HG02610 (cell line): ENCODE data around the gene LOC101059915.

ENCODE experiments used
- ATAC-seq: cut with Tn5 transposase; IDR thresholded peaks from one replicate; pipeline ENCODE4 v1.9.1; 2021; ENCODE audit warnings: mild to moderate bottlenecking, moderate library complexity; ENCODE audit not compliant: unreplicated experiment

Gene LOC101059915

DNA sequence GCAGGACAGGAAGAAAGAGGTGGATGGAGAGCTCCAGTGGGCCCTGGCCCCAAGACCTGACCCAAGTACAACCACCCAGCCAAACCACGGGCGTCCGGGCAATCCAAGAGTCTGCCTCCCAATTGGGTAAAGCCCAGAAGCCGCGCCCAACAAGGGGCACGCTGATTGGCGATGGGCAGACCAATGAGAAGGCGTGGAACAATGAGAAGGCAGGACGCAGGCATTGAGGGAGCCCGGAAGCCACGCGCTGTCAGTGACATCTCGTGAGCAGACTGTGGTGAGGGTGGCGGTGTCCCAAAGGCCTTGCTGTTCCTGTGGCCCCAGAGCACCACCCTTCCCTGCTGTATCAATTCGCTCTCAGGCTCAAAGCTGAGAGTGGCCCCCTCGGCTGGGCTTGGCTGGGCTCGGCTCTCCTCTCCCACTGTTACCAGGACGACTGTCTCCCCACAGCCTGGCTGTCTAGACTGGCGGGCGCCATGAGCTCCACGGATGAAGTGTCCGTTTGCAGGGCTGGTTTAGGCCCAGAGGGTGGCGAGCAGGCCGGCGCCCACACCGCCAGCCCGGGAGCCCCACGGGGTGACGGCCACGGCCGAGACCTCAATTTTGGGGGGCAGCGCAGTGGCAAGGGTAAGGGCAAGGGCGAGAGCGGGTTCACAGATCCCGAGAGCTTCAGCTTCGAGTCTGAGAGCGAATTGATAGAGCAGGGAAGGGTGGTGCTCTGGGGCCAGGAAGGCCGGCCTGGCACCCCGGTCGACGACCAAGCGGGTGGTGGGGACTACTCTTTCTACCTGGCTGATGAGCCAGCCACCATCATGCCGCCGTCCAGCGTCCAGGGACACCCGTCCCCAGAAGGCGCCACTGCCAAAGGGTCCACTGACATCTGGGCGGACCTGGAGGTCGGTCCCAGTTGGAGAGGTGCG, at the start of gene LOC101059915:
Gene LOC101059915 (plus strand): TSS at position 219 of the 920 bp plus-strand sequence.
- no peak for ATAC-seq

DNA sequence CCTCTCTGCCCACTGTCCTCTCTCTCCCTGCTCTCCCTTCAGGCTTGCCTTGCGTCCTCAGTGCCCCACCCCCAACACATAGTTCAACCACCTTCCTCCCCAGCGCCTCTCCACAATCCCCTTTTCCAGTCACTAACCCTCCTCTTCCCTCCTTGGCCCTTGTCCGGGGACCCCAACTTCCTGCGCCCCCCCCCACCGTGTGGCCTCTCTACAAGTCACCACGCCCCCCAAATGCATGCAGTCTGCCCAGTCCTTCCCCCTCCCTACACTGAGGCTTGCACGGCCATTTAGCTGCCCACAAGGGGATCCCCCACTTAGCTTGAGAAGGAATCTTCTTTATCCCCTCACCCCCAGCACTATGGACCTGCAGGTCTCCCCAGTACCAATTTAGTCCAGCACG, 49.6 kb upstream of the LOC101059915 start:
- no peak for ATAC-seq

DNA sequence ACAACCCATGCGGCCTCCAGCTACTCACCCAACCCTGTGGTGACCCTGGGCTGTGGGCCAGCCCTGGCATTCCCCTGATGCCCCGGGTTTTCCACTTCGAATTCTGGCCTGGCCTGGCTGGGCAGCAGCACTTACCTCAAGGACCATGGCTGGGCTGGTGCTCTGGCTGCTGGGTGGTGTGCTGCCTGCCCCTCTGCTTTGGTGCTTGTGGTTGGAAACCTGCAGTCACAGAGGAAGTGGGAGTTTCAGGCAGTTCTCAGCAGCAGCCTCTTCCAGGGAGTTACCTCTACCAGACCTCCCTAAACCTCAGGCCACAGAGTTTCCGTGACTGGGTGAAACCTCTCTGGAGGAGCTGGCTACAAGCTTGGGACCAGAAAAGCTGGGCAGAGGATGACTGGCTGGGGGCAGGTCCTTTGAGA, 49.0 kb upstream of the LOC101059915 start, which contains the start of gene CXCR3:
Gene CXCR3 (minus strand): TSS at position 209 of the 419 bp plus-strand sequence. CDS start 62 bp downstream, at position 147.
- peak; percentile 65 for ATAC-seq

DNA sequence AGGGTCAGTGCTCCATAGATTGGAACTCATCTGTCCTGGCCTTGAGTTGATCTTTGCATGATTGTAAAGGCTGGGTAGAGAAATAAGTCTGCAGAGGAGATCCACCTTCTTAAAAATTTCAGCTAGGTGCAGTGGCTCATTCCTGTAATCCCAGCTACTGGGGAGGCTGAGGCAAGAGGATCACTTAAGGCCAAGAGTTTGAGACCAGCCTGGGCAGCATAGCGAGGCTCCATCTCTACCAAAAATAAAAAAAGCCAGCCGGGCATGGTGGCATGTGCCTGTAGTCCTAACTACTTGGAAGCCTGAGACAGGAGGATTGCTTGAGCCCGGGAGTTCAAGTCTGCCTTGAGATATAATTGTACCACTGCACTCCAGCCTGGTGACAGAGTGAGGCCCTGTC, 48.6 kb upstream of the LOC101059915 start:
- ATAC-seq, result no peak

DNA sequence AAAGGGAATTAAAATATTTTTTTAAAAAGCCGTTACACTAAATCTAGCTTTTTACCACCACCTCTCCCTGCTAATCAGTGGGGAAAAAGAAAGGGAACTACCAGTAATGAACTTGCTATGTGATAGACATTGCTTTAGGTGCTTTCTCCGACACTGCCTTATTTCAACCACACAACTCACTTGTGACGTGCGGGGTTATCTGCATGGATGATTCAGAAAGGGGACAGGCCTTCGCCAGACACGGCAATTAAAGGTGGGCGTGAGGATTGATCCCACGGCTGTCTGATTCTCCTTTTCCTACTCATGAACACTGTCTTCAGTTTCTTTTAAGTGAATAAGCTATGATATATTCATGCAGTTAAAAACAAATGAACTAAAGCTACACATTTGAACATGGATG, 48.2 kb upstream of the LOC101059915 start:
- peak; percentile 24 for ATAC-seq

DNA sequence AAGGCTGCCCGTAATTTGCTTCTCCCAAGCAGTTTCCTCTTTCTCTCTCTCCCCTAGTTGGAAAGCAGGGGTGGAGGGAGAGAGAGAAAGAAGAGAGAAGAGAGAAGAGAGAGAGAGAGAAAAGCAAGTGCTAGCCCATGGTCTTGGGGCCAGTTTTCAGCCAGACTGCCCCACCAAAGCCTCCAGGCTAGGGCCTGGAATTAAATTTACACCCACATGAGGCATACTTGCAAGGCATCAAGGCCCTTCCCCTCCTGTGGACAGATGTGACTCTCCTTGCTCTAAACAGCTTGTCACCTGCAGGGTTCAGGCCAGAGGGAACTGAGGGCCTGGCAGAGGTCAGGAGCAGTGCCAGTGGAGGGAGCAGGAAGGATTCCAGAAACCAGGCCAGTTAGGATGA, 47.4 kb upstream of the LOC101059915 start:
- no peak for ATAC-seq

DNA sequence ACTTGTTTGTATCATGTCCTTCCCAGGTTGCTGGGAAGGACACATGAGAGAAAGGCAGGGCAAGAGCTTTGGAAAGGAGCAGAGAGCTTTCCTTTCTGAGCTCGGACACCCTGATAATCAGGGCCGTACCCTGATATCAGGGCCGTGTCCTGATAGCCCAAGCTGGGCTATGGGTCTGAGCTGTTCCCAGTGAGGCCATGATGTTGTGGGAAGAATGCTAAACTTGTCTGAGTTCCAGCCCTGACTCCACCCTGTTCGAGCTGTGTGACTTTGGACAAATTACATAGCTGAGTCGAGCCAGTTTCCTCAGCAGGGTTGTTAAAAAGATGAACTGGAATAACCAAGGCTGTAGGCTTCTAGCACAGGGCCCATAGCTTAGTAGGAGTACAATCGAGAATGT, 45.7 kb upstream of the LOC101059915 start:
- ATAC-seq, result no peak

DNA sequence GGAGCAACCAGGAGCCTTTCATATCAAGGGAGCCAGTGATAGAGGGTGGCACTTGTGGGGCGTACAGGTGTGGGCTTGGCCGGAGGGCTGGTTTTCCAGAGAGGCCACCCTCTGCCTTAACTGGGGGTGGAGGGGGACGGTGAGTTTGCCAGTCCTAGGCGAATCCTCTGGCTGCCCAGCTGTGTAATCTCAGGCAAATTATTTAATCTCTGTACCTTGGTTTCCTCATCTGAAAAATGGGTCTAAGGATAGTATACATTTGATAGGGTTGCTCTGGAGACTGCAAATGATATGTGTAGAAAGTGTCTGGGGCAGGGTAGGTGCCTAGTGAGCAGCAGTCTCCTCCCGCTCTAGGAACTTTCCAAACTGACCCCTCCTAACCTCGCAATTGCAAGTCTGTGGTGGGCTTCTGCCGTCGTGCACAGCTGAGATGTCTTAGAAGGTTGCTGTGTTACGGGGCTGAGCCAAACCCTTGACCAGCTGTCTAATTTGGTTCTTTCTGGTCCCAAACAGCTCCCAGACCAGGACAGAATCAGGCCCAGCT, 45.2 kb upstream of the LOC101059915 start:
- no peak for ATAC-seq

DNA sequence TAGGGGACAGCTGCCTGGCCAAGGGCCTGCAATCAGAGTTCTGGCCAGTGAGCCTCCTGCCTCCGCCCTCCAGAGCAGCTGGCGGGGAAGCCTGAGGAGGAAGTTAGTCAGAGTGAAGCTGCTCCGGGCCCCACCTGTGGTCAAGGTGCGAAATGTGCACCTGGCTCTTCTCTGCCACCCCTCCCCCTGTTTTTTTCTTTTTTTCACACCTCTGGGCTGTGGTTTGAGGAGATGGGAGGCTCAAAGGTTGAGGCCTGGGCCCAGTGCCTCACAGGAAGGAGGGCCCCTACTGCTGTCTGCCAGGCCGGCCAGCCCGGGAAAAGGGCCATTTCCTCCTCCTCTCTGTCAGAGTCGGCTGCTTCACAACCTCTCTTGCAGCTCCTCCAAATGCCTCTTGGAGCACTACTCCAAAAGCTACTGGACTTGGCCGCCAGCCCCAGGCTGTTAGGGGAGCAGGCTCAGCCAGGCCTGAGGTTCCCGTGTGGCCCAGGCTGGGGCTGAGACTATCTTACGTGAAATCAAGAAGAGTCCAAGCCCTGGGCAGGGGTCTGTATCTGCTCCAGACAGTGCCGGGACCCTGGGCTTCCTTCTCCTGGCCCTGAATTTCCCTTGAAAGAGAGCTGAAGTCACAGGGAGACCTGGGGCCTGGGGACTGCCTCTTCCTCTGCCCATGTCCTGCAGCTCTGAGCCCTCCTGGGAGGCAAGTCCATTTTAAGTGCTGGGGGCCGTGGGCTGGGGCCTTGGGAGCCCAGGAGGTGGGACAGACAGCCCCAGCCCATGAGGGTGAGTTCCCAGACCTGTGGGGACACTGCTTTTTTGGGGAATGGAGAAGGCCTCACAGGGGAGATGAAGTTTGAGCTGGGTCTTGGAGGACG, 44.5 kb upstream of the LOC101059915 start:
- peak; percentile 56 for ATAC-seq

DNA sequence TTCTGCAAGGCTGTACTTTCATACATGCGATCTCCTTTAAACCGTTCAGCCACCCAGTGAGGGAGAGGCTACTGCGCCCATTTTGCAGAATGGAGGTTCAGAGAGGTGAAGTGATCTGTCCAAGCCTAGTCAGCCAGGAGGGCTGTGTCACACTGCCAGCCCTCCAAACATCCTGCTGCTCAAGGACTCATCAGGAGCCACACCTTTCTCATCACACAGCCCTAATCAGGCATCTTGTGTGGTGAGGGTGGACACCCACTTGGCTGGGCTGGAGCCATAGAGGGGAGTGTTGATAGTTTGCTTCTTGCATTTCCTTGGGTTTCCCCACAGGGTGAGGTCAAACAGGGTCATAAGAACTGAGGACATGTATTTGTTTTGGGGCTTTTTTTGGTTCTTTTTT, 43.6 kb upstream of the LOC101059915 start:
- ATAC-seq, result no peak

DNA sequence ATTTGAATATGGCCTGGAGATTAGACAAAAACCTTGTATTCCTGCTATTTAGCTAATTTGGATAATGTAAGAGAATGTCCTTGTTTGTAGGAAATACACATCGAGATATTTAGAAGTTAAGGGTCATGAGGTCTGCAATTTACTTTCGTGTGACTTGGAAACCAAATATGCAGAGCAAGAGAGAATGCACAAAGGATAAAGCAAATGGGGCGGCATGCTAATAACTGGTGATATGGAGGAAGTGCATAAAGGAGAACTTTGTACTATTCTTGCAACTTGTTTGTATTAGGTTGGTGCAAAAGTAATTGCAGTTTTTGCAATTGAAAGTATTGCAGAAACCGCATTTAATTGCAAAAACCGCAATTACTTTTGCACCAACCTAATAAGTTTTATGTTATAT, 41.9 kb upstream of the LOC101059915 start:
- ATAC-seq, result no peak

DNA sequence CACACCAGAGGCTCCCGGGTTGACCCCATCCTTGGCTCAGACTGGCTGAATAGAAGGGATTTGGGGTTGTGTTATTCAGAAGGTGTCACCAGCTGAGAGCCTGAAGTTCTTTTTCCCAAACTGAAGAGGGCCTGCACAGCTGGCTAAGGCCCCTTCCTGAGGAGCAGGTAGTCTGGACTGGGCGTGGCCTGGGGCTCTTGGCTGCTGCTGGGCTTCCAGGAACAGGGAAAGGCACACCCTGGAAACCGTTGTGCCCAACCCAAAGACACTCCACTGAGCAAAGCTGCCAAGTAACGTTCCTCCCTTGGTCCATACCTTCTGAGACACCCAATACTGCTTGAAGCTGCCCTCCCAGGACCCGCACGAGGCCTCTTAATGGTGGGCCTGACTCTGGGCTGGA, 40.8 kb upstream of the LOC101059915 start:
- ATAC-seq, result no peak

DNA sequence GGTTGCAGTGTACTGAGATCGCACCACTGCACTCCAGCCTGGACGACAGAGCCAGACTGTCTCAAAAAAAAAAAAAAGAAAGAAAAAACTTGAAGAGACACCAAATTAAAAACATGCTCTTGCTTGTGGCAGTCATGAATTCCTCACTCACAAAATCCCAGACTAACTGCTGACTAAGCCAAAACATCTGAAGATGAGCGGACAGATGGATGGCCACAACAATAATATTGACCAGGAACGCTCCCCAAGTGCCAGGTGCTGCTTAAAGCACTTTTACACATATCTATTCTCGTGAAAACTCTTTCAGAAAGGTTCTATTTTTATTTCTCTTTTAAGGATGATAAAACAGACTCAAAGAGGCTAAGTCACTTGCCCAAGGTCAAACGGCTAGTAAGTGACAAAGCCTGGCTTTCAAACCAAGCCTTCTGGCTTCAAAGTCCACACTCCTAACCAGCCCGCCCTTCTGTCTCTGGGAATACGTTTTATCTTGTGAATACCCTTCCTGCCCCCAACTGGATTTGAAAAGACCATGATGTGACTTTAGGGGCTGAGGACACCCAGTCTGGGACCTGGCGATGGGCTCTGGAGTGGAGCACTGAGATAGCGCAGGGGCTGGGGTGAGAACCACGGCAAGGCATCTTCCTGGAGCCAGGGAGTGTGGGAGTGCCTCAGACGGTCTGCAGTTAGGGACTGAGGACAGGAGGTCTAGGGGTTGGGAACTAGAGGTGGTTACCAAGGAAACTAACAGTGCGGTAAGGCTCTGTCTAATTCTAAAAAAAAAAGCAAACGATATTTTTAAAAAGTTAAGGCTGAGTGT, 39.5 kb upstream of the LOC101059915 start:
- ATAC-seq, result no peak

DNA sequence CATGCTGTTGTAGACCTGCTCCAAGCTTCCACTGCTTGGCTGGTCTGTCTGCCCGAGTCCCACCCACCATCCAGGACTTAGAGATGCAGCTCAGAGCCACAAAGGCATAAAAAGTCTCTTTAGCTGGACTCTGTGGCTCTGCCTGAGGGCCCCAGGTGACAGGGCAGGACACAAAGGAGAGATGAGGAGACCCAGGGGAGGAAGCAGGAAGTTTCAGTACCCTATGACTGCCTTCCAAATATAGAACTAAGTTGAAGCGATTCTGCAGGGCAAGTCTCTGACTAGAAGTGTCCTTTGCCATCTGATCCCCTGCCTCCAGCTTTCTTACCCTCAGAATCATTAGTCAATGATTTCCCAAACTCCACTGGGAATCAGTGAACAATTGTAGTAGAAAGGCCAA, 37.9 kb upstream of the LOC101059915 start:
- ATAC-seq, result peak; percentile 65

DNA sequence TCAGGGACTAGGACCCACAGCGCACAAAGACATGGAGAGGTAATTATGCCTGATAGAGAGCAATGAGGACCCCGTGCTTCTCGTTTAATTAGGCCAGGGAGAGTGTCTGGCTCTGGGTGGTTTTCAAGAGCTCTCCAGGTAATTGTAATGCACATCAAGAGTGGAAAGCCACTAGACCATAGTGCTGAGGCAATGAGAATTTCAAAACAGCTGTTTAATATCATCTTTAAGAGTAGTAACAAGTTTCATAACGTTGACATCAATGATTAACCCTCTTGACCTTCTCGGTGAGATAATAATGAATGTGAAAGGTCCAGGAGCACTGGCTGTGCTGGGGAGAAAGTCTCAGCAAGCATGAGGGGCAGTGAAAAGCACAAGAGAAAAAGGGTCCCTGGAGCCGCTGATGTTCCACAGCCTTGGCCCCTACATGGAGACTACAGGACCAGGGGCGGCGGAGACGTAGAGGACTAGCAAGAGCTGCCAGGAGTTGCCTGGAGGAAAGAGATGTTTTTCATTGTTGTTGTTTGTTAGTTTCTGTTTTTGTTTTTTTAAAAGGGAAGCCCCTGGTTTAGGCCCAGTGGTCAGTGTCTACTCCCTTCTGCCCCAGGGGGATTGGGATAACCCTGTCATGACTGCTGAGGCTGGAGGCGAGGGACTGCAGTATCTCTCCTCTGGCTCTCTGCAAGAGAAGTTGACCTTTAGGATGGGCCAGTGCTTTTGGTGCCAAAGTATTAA, 34.3 kb upstream of the LOC101059915 start:
- peak; percentile 32 for ATAC-seq

DNA sequence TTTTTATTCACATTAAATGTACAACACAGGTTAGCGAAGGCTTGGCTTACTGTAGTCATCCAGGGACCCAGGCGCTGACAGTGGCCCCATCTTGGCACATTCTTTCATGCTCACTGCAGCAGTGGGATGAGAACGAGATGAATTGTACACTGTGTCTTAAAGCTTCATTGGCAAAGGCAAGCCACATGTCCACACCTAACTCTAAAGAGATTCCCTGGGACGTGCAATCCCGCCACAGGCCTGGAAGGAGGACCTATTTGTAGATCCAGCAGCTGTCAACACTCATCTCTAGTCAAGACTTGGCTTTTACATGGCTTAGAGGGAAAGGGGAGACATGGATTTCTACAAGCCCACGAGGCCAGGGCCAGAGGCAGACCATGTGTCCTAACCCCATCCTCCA, 33.0 kb upstream of the LOC101059915 start:
- no peak for ATAC-seq

DNA sequence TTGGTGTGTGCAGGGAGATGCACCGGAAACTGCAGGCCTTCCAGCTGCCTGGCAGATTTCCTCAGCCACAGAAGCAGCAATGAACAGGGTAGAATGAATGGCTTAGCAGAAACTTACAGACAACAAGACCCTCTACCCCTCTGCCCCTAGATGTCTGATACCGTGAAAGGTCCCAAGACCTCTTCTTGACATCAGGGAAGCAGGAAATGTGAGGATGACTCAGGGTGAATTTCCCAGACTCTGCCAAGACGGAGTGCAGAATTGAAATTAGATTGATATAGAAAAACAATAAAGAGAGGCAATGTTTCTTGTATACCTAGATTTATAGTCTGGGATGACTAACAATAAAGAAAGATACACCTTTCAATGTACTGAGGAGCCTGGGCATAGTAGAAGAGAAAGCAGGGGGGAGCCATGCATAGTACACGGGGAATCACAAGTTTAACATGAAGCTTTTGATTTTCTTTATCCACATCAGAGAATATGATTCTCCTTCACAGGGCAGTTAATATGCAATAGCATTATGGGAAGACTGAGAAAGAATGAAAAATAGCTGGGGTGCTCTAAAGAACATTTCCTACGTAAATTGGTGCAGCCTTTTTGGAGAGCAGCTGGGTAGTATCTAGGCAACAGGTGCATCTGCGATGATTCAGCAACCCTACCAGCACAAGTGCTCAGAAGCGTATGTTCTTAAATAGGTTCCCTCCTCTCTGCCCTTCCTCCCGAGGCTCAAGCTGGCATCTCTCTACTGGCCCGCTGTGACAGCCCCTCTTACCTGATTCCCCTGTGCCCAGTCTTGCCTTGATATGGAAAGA, 30.7 kb upstream of the LOC101059915 start:
- ATAC-seq, result no peak

DNA sequence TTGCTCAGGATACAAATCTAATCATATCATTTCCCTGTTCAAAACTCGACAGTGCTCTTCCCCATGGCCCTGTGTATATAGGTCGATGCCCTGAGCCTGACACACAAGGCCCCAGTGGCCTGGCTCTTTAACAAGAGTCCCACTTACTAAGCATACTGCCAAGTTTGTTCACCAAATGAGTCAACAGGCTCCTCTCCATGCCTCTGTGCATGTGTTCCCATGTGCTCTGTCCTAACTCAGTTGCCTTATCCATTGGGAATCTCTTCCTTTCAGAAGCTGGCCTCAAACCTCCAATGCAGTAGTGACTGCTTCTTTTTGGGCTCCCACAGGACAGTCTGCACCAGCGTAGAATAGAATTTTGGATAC, 30.1 kb upstream of the LOC101059915 start:
- ATAC-seq, result no peak

DNA sequence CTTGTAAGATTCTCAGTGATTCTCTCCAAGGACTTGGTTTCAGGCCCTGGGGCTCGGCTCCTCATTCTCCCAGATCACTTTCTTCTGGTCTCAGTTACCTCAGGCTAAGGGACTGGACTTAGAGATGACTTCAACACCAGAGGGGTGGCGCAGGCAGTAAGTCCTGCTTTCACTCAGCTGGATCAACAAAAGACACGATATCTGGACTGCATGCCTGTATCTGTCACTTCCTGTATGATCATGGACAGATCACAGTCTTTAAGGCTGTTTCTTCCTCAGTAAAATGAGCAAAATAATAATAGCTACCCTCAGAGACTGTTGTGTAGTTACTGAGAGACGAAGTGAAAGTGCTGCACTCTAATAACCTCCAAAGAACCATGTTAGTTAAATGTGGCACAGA, 29.5 kb upstream of the LOC101059915 start:
- peak; percentile 44 for ATAC-seq
